ENCODE measurements around the gene HLF. TPM values are rescaled to one million over a fixed set of nuclear protein-coding genes. Genes with fewer than 3 reads are reported as not detected.

HLF gene
- total RNA-seq, 1 experiment from 2014 or later = 1.5 TPM

DNA sequence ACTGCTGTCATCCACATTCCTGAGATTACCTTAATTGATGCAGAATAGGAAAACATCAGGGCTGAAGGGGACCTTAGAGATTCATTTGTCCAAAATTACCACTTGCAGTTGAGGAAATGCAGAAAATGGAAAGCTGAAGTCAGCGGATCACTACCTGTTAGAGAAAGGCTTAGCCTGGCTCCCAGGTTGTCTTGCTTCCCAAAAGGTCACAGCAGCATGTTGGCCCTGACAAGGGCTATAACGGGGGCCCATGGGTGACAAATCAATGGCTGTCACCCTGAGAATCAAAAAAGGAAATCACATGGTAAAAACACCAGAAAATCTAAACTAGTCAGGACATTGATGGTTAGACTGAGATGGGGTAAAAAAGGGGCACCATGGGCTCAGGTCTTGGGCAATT lies 51.7 kb downstream of the HLF start:
- no TSS peak for BruUV-seq (replicated peaks)
- Histone ChIP-seq H2AFZ (ENCODE audit: low read depth, low read length, poor library complexity, severe bottlenecking) (no peak overlapping the region), H3K9ac (ENCODE audit: low read length) (no peak overlapping the region), H3K9me2 (ENCODE audit: insufficient read depth) (no peaks in the 10 kb centered on the region), H4K20me1 (ENCODE audit: insufficient read depth) (no peaks in the 10 kb centered on the region), H3K79me2 (ENCODE audit: insufficient read depth, low read length) (no peaks in the 10 kb centered on the region), H3K27me3 (ENCODE audit: insufficient read depth, low read length) (no peaks in the 10 kb centered on the region), H3K9me3 (ENCODE audit: control insufficient read depth in 1 of 2, insufficient read depth in 1 of 2, low read depth in 1 of 2, low read length in 2 of 2) (no peaks in the 10 kb centered on the region), H3K36me3 (ENCODE audit: control insufficient read depth in 1 of 2, insufficient read depth in 2 of 2, low read length in 2 of 2) (no peaks in the 10 kb centered on the region), H3K4me3 (replicated peaks in 1 of 2; ENCODE audit: low read depth in 1 of 2, low read length in 2 of 2) (no peak overlapping the region), H3K4me1 (ENCODE audit: control insufficient read depth in 1 of 2, insufficient read depth in 2 of 2, low read length in 2 of 2) (no peaks in the 10 kb centered on the region), H3K27ac (ENCODE audit: low read depth, low read length) (no peak overlapping the region), H3K4me2 (ENCODE audit: low read length) (no peak overlapping the region)
- RAD21 ChIA-PET (ENCODE audit: low non-redundant PET in 1 of 2, low total read pairs in 2 of 2, uncharacterized antibody in 2 of 2, unreplicated experiment in 2 of 2) = no interaction called here
- POLR2A ChIA-PET = no interaction called here
- DNase-seq (ENCODE audit: low read depth, low spot score) (no peak), ATAC-seq (no peak)
- intact Hi-C loops (cut with micrococcal nuclease) = no loop called here
- CTCF ChIA-PET = no interaction called here
- TF ChIP-seq CEBPB (IDR thresholded peaks at IDR 0.05; ENCODE audit: low read depth) (no peak), CBX3 (IDR thresholded peaks at IDR 0.05; ENCODE audit: low read depth) (no peak), ZFX (IDR thresholded peaks at IDR 0.05) (no peak), SIN3A (IDR thresholded peaks at IDR 0.05; ENCODE audit: low read depth) (no peak), POLR2A (IDR thresholded peaks at IDR 0.05; ENCODE audit: borderline replicate concordance, extremely low read depth, insufficient read depth, insufficient read length) (no peak), EZH2 (IDR thresholded peaks at IDR 0.05) (no peak), ZNF274 (IDR thresholded peaks at IDR 0.05; ENCODE audit: low read depth, low read length) (no peak), ELF1 (IDR thresholded peaks at IDR 0.05; ENCODE audit: borderline replicate concordance, low read depth) (no peak), FOSL1 (IDR thresholded peaks at IDR 0.05; ENCODE audit: low read depth) (no peak)
- TF ChIP-seq, protein P1, sequence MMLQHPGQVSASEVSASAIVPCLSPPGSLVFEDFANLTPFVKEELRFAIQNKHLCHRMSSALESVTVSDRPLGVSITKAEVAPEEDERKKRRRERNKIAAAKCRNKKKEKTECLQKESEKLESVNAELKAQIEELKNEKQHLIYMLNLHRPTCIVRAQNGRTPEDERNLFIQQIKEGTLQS (IDR thresholded peaks at IDR 0.05) = no peak

DNA sequence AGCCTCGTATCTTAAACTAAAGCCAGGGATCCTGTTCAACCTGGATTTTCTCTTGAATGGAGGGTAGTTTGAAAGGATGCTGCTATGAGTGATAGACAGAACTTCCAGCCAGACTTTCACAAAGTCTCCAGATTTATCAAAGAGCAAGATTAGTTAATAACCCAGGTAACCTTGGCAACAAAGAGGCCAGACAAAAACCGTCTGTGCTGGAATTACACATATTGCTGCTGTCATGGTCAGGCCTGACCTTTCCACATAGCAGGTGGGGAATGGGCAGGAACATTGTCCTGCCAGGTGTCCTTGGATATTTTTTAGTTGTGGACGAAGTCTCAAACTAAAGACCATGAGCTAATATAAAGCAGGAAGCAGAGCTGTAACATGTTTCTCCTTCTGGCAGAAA lies 52.5 kb downstream of the HLF start:
- TF ChIP-seq, protein P2, sequence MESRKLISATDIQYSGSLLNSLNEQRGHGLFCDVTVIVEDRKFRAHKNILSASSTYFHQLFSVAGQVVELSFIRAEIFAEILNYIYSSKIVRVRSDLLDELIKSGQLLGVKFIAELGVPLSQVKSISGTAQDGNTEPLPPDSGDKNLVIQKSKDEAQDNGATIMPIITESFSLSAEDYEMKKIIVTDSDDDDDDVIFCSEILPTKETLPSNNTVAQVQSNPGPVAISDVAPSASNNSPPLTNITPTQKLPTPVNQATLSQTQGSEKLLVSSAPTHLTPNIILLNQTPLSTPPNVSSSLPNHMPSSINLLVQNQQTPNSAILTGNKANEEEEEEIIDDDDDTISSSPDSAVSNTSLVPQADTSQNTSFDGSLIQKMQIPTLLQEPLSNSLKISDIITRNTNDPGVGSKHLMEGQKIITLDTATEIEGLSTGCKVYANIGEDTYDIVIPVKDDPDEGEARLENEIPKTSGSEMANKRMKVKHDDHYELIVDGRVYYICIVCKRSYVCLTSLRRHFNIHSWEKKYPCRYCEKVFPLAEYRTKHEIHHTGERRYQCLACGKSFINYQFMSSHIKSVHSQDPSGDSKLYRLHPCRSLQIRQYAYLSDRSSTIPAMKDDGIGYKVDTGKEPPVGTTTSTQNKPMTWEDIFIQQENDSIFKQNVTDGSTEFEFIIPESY (IDR thresholded peaks at IDR 0.05; ENCODE audit: extremely low read depth, insufficient replicate concordance, low read length) = no peak
- TF ChIP-seq, protein P3, sequence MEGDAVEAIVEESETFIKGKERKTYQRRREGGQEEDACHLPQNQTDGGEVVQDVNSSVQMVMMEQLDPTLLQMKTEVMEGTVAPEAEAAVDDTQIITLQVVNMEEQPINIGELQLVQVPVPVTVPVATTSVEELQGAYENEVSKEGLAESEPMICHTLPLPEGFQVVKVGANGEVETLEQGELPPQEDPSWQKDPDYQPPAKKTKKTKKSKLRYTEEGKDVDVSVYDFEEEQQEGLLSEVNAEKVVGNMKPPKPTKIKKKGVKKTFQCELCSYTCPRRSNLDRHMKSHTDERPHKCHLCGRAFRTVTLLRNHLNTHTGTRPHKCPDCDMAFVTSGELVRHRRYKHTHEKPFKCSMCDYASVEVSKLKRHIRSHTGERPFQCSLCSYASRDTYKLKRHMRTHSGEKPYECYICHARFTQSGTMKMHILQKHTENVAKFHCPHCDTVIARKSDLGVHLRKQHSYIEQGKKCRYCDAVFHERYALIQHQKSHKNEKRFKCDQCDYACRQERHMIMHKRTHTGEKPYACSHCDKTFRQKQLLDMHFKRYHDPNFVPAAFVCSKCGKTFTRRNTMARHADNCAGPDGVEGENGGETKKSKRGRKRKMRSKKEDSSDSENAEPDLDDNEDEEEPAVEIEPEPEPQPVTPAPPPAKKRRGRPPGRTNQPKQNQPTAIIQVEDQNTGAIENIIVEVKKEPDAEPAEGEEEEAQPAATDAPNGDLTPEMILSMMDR (IDR thresholded peaks at IDR 0.05 in 2 of 3, conservative IDR thresholded peaks at IDR 0.05 in 1 of 3; ENCODE audit: borderline replicate concordance in 1 of 3, insufficient read depth in 1 of 3, low read depth in 2 of 3, low read length in 2 of 3) = no peak
- TF ChIP-seq EGR1 (IDR thresholded peaks at IDR 0.05; ENCODE audit: low read depth) (no peak), SRF (IDR thresholded peaks at IDR 0.05; ENCODE audit: low read depth) (no peak), YY1 (IDR thresholded peaks at IDR 0.05; ENCODE audit: extremely low read depth, insufficient replicate concordance, low read depth, low read length) (no peak), SIN3A (IDR thresholded peaks at IDR 0.05; ENCODE audit: low read depth) (no peak), EZH2 (IDR thresholded peaks at IDR 0.05) (no peak), POLR2A (IDR thresholded peaks at IDR 0.05; ENCODE audit: borderline replicate concordance, extremely low read depth, insufficient read depth, insufficient read length) (no peak), CEBPB (IDR thresholded peaks at IDR 0.05; ENCODE audit: low read depth) (no peak), FOSL1 (IDR thresholded peaks at IDR 0.05; ENCODE audit: low read depth) (no peak)
- TF ChIP-seq, protein P1 (IDR thresholded peaks at IDR 0.05) = no peak
- DNase-seq (ENCODE audit: low read depth, low spot score) = no peak
- ChIA-PET CTCF (no interaction called here), POLR2A (no interaction called here), RAD21 (ENCODE audit: low non-redundant PET in 1 of 2, low total read pairs in 2 of 2, uncharacterized antibody in 2 of 2, unreplicated experiment in 2 of 2) (no interaction called here)
- Histone ChIP-seq H3K36me3 (ENCODE audit: control insufficient read depth in 1 of 2, insufficient read depth in 2 of 2, low read length in 2 of 2) (no peaks in the 10 kb centered on the region), H3K4me2 (ENCODE audit: low read length) (no peak overlapping the region), H3K4me3 (replicated peaks in 1 of 2; ENCODE audit: low read depth in 1 of 2, low read length in 2 of 2) (no peak overlapping the region), H3K9ac (ENCODE audit: low read length) (no peak overlapping the region), H3K27me3 (ENCODE audit: insufficient read depth, low read length) (no peaks in the 10 kb centered on the region), H3K27ac (ENCODE audit: low read depth, low read length) (no peak overlapping the region), H3K9me3 (ENCODE audit: control insufficient read depth in 1 of 2, insufficient read depth in 1 of 2, low read depth in 1 of 2, low read length in 2 of 2) (no peaks in the 10 kb centered on the region), H3K9me2 (ENCODE audit: insufficient read depth) (no peaks in the 10 kb centered on the region), H2AFZ (ENCODE audit: low read depth, low read length, poor library complexity, severe bottlenecking) (no peak overlapping the region), H3K4me1 (ENCODE audit: control insufficient read depth in 1 of 2, insufficient read depth in 2 of 2, low read length in 2 of 2) (no peaks in the 10 kb centered on the region), H4K20me1 (ENCODE audit: insufficient read depth) (no peaks in the 10 kb centered on the region), H3K79me2 (ENCODE audit: insufficient read depth, low read length) (no peaks in the 10 kb centered on the region)
- ATAC-seq = no peak
- BruUV-seq (replicated peaks) = no TSS peak
- intact Hi-C loops (cut with micrococcal nuclease) = no loop called here

Data from HCT116 (cell line).